NOMO-1 treated with dmso at 0.1 percent for 144 hours (cell line): Measurements from ENCODE around the gene MTA2.

Source experiments
- DNase-seq: peaks from one replicate; lab custom pipeline; 2025; ENCODE audit not compliant: unreplicated experiment; lab: John Stamatoyannopoulos, UW

The MTA2 gene

GRCh38 chr11:62547691-62548281 lies 53.9 kb downstream of the MTA2 start:
- no peak for DNase-seq

- DNase-seq = no peak
Measured at GRCh38 chr11:62546929-62547625, 54.6 kb downstream of the MTA2 start.

GRCh38 chr11:62546244-62546928 lies 55.3 kb downstream of the MTA2 start, which contains the start of gene AHNAK:
Gene AHNAK (minus strand): TSS chr11:62546806. CDS start chr11:62536098, 10,708 bp downstream.
- peak; percentile 68 for DNase-seq

GRCh38 chr11:62545437-62546243 lies 56.0 kb downstream of the MTA2 start:
- peak; percentile 34 for DNase-seq

- peak; percentile 14 for DNase-seq
Measured at GRCh38 chr11:62544581-62545436, 56.9 kb downstream of the MTA2 start.

- no peak for DNase-seq
Measured at GRCh38 chr11:62543680-62544444, 57.8 kb downstream of the MTA2 start.
